ENCODE measurements around the gene EPHB1. TPM values are rescaled to one million over a fixed set of nuclear protein-coding genes. Genes with fewer than 3 reads are reported as not detected.

Gene EPHB1
- total and polyA plus RNA-seq, 4 donors, result 0.23 to 1.7 (median 0.52) TPM

DNA sequence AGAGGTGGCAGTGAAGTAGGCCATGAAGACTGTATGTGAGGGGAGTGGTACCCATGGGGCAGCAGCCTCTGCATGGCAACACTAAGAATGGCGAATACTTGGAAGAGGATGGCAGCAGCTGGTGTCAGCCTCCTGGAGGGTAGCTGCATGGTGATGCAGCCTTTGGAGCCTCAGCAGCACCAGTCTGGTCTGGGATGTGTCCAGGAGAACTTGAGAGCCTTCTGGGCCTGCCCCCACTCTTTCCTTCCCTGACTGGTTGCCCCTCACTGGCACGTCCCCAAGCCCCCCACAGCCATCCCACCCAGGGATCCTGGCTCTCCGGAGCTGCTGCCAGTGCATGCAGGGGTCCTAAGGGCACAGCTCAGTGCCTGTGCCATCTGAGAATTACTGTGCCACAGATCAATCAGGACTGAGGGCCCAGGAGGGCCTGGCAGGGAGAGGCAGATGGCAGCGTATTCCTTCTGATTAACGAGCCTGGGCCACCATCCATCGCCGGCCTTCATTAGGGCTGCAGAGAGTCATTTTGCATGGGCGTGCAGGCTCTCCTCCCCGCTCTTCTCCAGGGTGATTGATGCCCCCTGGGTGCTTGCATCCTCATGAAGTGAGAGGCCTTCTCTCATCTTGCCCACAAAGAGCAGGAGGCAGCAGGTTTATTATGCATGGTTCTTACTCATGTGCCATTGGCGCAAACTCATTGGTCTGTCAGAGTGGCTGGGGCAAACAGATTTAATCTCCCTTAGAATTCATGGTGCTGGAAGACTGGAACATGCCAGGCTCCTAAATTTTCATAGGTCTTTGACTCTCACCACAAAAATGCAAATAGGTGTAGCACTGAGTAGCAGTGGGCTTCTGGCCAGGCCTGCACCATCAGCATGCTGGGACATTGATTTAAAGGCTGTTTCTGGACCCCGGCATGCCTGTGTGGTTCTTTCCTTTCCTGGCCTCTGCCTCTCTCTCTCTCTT lies 116.8 kb downstream of the EPHB1 start:
- WGBS, result 92% methylated on average over 11 of the region's 11 CpGs
- Histone ChIP-seq H3K9ac (ENCODE audit: low read depth in 1 of 2, low read length in 2 of 2) (no peak overlapping the region), H3K27me3 (ENCODE audit: control insufficient read depth in 4 of 4, insufficient read depth in 4 of 4, low read length in 3 of 4) (no peaks in the 10 kb centered on the region), H3K36me3 (ENCODE audit: control insufficient read depth in 4 of 4, insufficient read depth in 3 of 4, low read depth in 1 of 4, low read length in 3 of 4) (no peaks in the 10 kb centered on the region), H3K4me3 (ENCODE audit: low read depth in 1 of 3, low read length in 3 of 3) (no peak overlapping the region), H3K4me1 (ENCODE audit: control insufficient read depth in 4 of 4, insufficient read depth in 4 of 4, low read length in 3 of 4) (no peaks in the 10 kb centered on the region), H3K27ac (ENCODE audit: low read depth in 1 of 2, low read length in 2 of 2) (no peak overlapping the region), H3K9me3 (ENCODE audit: control insufficient read depth in 4 of 4, low read length in 3 of 4) (no peaks in the 10 kb centered on the region)
- no peak for TF ChIP-seq ATF3 (IDR thresholded peaks at IDR 0.05)
- TF ChIP-seq RAD21 (IDR thresholded peaks at IDR 0.05), result no peak
- TF ChIP-seq YY1 (IDR thresholded peaks at IDR 0.05), result no peak
- TF ChIP-seq GABPA (IDR thresholded peaks at IDR 0.05 in 1 of 2, conservative IDR thresholded peaks at IDR 0.05 in 1 of 2), result no peak
- TF ChIP-seq EGR1 (IDR thresholded peaks at IDR 0.05; ENCODE audit: low read depth in 2 of 2), result no peak
- no peak for TF ChIP-seq REST (IDR thresholded peaks at IDR 0.05)
- TF ChIP-seq, protein P1, sequence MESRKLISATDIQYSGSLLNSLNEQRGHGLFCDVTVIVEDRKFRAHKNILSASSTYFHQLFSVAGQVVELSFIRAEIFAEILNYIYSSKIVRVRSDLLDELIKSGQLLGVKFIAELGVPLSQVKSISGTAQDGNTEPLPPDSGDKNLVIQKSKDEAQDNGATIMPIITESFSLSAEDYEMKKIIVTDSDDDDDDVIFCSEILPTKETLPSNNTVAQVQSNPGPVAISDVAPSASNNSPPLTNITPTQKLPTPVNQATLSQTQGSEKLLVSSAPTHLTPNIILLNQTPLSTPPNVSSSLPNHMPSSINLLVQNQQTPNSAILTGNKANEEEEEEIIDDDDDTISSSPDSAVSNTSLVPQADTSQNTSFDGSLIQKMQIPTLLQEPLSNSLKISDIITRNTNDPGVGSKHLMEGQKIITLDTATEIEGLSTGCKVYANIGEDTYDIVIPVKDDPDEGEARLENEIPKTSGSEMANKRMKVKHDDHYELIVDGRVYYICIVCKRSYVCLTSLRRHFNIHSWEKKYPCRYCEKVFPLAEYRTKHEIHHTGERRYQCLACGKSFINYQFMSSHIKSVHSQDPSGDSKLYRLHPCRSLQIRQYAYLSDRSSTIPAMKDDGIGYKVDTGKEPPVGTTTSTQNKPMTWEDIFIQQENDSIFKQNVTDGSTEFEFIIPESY (IDR thresholded peaks at IDR 0.05), result no peak
- TF ChIP-seq FOXA1 (IDR thresholded peaks at IDR 0.05), result no peak
- TF ChIP-seq SP1 (IDR thresholded peaks at IDR 0.05), result no peak
- no peak for TF ChIP-seq TAF1 (conservative IDR thresholded peaks at IDR 0.05)
- TF ChIP-seq, protein P2, sequence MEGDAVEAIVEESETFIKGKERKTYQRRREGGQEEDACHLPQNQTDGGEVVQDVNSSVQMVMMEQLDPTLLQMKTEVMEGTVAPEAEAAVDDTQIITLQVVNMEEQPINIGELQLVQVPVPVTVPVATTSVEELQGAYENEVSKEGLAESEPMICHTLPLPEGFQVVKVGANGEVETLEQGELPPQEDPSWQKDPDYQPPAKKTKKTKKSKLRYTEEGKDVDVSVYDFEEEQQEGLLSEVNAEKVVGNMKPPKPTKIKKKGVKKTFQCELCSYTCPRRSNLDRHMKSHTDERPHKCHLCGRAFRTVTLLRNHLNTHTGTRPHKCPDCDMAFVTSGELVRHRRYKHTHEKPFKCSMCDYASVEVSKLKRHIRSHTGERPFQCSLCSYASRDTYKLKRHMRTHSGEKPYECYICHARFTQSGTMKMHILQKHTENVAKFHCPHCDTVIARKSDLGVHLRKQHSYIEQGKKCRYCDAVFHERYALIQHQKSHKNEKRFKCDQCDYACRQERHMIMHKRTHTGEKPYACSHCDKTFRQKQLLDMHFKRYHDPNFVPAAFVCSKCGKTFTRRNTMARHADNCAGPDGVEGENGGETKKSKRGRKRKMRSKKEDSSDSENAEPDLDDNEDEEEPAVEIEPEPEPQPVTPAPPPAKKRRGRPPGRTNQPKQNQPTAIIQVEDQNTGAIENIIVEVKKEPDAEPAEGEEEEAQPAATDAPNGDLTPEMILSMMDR (IDR thresholded peaks at IDR 0.05; ENCODE audit: low read depth, low read length, missing input control), result no peak
- no peak for TF ChIP-seq FOXA2 (IDR thresholded peaks at IDR 0.05)
- no peak for TF ChIP-seq HNF4A (conservative IDR thresholded peaks at IDR 0.05)
- no peak for TF ChIP-seq HNF4G (IDR thresholded peaks at IDR 0.05)
- DNase-seq (ENCODE audit: low spot score), result no peak
